WTC11 (cell line): ENCODE measurements around the gene KDM4B. TPM values are rescaled to one million over a fixed set of nuclear protein-coding genes. Genes with fewer than 3 reads are reported as not detected.

Source experiments
- ATAC-seq: fragments of 200-7000 bp; cut with Tn5 transposase; 2 replicates; pipeline ENCODE4 v1.10.0; 2021; ENCODE audit warnings: mild to moderate bottlenecking, moderate library complexity
- CTCF ChIA-PET: fragments of 300-600 bp; sonication (Branson Sonifier 250); formaldehyde crosslinking; loops from one replicate; lab custom pipeline; 2021; ENCODE audit warnings: antibody characterized with exemption; lab: Charles Lee
- POLR2A ChIA-PET: fragments of 350-600 bp; sonication (Branson Sonifier 250); formaldehyde crosslinking; loops from one replicate; lab custom pipeline; 2021; ENCODE audit warnings: antibody characterized with exemption; lab: Charles Lee
- DNase-seq: peaks from one replicate; pipeline ENCODE4 v3.0.0; 2021; ENCODE audit warnings: low spot score
- H3K27ac Mint-ChIP-seq: 2 replicates; pipeline ENCODE4 v1.8.0; 2021; ENCODE audit warnings: mixed read lengths
- H3K27me3 Mint-ChIP-seq: 2 replicates; pipeline ENCODE4 v1.8.0; 2021; ENCODE audit warnings: low read depth, mild to moderate bottlenecking, moderate library complexity, mixed read lengths
- H3K36me3 Mint-ChIP-seq: 2 replicates; pipeline ENCODE4 v1.8.0; 2021; ENCODE audit warnings: mixed read lengths
- H3K4me1 Mint-ChIP-seq: 2 replicates; pipeline ENCODE4 v1.8.0; 2022; ENCODE audit warnings: mixed read lengths
- H3K4me3 Mint-ChIP-seq: 2 replicates; pipeline ENCODE4 v1.8.0; 2021; ENCODE audit warnings: mild to moderate bottlenecking, moderate library complexity, mixed read lengths
- H3K9me3 Mint-ChIP-seq: 2 replicates; pipeline ENCODE4 v1.8.0; 2021; ENCODE audit warnings: mixed read lengths
- ESRRA ChIP-seq: sonication (generic); formaldehyde crosslinking; IDR thresholded peaks from 2 replicates; pipeline ENCODE4 v1.8.1; 2022; ENCODE audit warnings: mild to moderate bottlenecking, missing genetic modification reagents, borderline replicate concordance
- FOXJ3 ChIP-seq: sonication (generic); formaldehyde crosslinking; IDR thresholded peaks from 2 replicates; pipeline ENCODE4 v1.9.0; 2021; ENCODE audit warnings: missing genetic modification reagents, mild to moderate bottlenecking, borderline replicate concordance
- GABPB1 ChIP-seq: sonication (generic); formaldehyde crosslinking; IDR thresholded peaks from 2 replicates; pipeline ENCODE4 v1.8.1; 2023; ENCODE audit warnings: mild to moderate bottlenecking, missing genetic modification reagents
- IRF2 ChIP-seq: sonication (generic); formaldehyde crosslinking; IDR thresholded peaks from 2 replicates; pipeline ENCODE4 v1.8.0; 2022; ENCODE audit warnings: low read depth, missing genetic modification reagents, borderline replicate concordance
- MYBL2 ChIP-seq: sonication (generic); formaldehyde crosslinking; IDR thresholded peaks from 2 replicates; pipeline ENCODE4 v1.8.1; 2023; ENCODE audit warnings: mild to moderate bottlenecking, moderate library complexity, missing genetic modification reagents
- NR1H2 ChIP-seq: sonication (generic); formaldehyde crosslinking; IDR thresholded peaks from 2 replicates; pipeline ENCODE4 v1.9.0; 2021; ENCODE audit warnings: mild to moderate bottlenecking, moderate library complexity, missing genetic modification reagents
- SP1 ChIP-seq: sonication (generic); formaldehyde crosslinking; conservative IDR thresholded peaks from 2 replicates; pipeline ENCODE4 v1.8.1; 2022; ENCODE audit warnings: missing genetic modification reagents
- TCF7 ChIP-seq: sonication (generic); formaldehyde crosslinking; IDR thresholded peaks from 2 replicates; pipeline ENCODE4 v1.8.0; 2022; ENCODE audit warnings: mild to moderate bottlenecking, low read depth, missing genetic modification reagents, moderate library complexity
- ZNF121 ChIP-seq: sonication (generic); formaldehyde crosslinking; IDR thresholded peaks from 2 replicates; pipeline ENCODE4 v1.8.0; 2023; ENCODE audit warnings: missing genetic modification reagents
- ZNF317 ChIP-seq: sonication (generic); formaldehyde crosslinking; IDR thresholded peaks from 2 replicates; pipeline ENCODE4 v1.8.1; 2023; ENCODE audit warnings: low read depth, mild to moderate bottlenecking, moderate library complexity, missing genetic modification reagents, borderline replicate concordance
- total RNA-seq: library from RNA; stranded (reverse); gene quantifications from 3 replicates; pipeline ENCODE4 v1.2.3, GENCODE V29; 2021
- TF ChIP-seq, protein P1 (sequence below): sonication (generic); formaldehyde crosslinking; conservative IDR thresholded peaks from 2 replicates; pipeline ENCODE4 v1.8.1; 2022; ENCODE audit warnings: mild to moderate bottlenecking, missing genetic modification reagents
- TF ChIP-seq, protein P2 (sequence below): sonication (generic); formaldehyde crosslinking; IDR thresholded peaks from 2 replicates; pipeline ENCODE4 v1.8.0; 2022; ENCODE audit warnings: missing genetic modification reagents
- TF ChIP-seq, protein P3 (sequence below): fragments of 200-600 bp; IDR thresholded peaks from 2 replicates; pipeline ENCODE4 v1.8.0; 2022; ENCODE audit warnings: antibody characterized with exemption
- TF ChIP-seq, protein P4 (sequence below): fragments of 250-450 bp; sonication (Bioruptor Pico); IDR thresholded peaks from 2 replicates; pipeline ENCODE4 v1.9.0; 2021; ENCODE audit warnings: moderate library complexity, mild to moderate bottlenecking, inconsistent platforms, borderline replicate concordance
- TF ChIP-seq, protein P5 (sequence below): fragments of 250-450 bp; sonication (Bioruptor Pico); IDR thresholded peaks from 2 replicates; pipeline ENCODE4 v2.1.2; 2022; ENCODE audit warnings: mild to moderate bottlenecking, moderate library complexity
- TF ChIP-seq, protein P6 (sequence below): fragments of 250-450 bp; sonication (Bioruptor Pico); IDR thresholded peaks from 2 replicates; pipeline ENCODE4 v1.9.0; 2021; ENCODE audit warnings: mild to moderate bottlenecking, borderline replicate concordance

The KDM4B gene
- total RNA-seq, 1 experiment from 2014 or later: 43.2 TPM

DNA sequence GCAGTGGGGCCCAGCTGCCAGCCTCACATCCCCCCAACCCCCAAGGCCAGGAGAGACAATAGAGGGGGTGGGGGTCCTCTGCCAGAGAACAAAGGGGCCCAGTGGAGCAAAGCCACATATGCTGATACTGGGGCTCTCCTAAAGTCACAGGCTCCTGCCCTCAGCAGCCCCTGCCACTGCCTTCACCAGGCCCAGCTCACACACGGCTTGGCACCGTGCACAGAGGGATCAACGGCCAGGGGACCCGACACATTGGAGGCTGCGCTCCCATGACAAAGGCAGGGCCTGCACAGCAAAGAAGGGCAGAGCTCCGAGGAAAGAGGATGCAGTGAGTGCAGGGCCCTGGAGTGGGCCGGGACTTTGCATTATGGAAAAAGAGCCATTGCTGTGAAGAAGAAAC lies 146.4 kb downstream of the KDM4B start:
- Mint-ChIP-seq H3K9me3 (peaks cover 9% of the 10 kb centered on the region), H3K4me1 (peaks cover 26% of the 10 kb centered on the region), H3K27me3 (no peaks in the 10 kb centered on the region), H3K4me3 (no peak overlapping the region), H3K27ac (peak overlapping the region; percentile 86), H3K36me3 (peaks cover 26% of the 10 kb centered on the region)
- DNase-seq: no peak
- ATAC-seq: no peak
- ChIA-PET POLR2A (no interaction called here), CTCF (interaction anchor here (0.5 to 5.9 kb wide), 9 partner anchors 13 to 242 kb away, joined by 3 to 36 read pairs (median 8); no protein-coding TSS in a partner anchor)
- TF ChIP-seq, protein P1, sequence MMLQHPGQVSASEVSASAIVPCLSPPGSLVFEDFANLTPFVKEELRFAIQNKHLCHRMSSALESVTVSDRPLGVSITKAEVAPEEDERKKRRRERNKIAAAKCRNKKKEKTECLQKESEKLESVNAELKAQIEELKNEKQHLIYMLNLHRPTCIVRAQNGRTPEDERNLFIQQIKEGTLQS (CRISPR knock-in tag): no peak
- TF ChIP-seq TCF7 (CRISPR knock-in tag) (no peak), IRF2 (CRISPR knock-in tag) (no peak), ZNF317 (CRISPR knock-in tag) (no peak), FOXJ3 (CRISPR knock-in tag) (no peak), NR1H2 (CRISPR knock-in tag) (no peak), SP1 (no peak), ESRRA (CRISPR knock-in tag) (no peak)
- TF ChIP-seq, protein P2, sequence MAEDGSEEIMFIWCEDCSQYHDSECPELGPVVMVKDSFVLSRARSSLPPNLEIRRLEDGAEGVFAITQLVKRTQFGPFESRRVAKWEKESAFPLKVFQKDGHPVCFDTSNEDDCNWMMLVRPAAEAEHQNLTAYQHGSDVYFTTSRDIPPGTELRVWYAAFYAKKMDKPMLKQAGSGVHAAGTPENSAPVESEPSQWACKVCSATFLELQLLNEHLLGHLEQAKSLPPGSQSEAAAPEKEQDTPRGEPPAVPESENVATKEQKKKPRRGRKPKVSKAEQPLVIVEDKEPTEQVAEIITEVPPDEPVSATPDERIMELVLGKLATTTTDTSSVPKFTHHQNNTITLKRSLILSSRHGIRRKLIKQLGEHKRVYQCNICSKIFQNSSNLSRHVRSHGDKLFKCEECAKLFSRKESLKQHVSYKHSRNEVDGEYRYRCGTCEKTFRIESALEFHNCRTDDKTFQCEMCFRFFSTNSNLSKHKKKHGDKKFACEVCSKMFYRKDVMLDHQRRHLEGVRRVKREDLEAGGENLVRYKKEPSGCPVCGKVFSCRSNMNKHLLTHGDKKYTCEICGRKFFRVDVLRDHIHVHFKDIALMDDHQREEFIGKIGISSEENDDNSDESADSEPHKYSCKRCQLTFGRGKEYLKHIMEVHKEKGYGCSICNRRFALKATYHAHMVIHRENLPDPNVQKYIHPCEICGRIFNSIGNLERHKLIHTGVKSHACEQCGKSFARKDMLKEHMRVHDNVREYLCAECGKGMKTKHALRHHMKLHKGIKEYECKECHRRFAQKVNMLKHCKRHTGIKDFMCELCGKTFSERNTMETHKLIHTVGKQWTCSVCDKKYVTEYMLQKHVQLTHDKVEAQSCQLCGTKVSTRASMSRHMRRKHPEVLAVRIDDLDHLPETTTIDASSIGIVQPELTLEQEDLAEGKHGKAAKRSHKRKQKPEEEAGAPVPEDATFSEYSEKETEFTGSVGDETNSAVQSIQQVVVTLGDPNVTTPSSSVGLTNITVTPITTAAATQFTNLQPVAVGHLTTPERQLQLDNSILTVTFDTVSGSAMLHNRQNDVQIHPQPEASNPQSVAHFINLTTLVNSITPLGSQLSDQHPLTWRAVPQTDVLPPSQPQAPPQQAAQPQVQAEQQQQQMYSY (CRISPR knock-in tag): no peak
- TF ChIP-seq, protein P3, sequence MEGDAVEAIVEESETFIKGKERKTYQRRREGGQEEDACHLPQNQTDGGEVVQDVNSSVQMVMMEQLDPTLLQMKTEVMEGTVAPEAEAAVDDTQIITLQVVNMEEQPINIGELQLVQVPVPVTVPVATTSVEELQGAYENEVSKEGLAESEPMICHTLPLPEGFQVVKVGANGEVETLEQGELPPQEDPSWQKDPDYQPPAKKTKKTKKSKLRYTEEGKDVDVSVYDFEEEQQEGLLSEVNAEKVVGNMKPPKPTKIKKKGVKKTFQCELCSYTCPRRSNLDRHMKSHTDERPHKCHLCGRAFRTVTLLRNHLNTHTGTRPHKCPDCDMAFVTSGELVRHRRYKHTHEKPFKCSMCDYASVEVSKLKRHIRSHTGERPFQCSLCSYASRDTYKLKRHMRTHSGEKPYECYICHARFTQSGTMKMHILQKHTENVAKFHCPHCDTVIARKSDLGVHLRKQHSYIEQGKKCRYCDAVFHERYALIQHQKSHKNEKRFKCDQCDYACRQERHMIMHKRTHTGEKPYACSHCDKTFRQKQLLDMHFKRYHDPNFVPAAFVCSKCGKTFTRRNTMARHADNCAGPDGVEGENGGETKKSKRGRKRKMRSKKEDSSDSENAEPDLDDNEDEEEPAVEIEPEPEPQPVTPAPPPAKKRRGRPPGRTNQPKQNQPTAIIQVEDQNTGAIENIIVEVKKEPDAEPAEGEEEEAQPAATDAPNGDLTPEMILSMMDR: no peak
- TF ChIP-seq, protein P4, sequence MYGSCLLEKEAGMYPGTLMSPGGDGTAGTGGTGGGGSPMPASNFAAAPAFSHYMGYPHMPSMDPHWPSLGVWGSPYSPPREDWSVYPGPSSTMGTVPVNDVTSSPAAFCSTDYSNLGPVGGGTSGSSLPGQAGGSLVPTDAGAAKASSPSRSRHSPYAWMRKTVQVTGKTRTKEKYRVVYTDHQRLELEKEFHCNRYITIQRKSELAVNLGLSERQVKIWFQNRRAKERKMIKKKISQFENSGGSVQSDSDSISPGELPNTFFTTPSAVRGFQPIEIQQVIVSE: no peak

DNA sequence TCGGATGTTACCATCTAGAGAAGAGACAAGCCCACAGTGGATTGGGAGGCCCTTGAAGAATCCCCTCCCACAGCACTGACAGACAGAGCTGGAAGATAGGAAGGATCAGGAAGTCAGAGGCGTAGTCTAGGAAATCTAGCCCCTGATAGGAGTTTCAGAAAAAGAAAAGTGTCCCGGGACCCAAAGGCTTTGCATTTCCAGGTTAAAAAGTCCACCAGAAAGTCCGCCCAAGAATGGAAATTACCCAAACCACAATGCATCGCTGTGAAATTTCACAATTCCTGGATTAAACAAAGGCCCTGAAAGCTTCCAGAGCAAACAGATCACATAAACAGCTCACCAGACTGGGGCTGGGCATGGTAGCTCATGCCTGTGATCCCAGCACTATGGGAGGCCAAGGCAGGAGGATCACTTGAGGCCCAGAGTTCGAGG lies 146.9 kb downstream of the KDM4B start:
- Mint-ChIP-seq H3K36me3 (peaks cover 26% of the 10 kb centered on the region), H3K9me3 (peaks cover 9% of the 10 kb centered on the region), H3K4me3 (no peak overlapping the region), H3K4me1 (peaks cover 26% of the 10 kb centered on the region), H3K27ac (peak overlapping the region; percentile 86), H3K27me3 (no peaks in the 10 kb centered on the region)
- DNase-seq (no peak), ATAC-seq (no peak)
- ChIA-PET POLR2A (no interaction called here), CTCF (interaction anchor here (0.5 to 5.9 kb wide), 9 partner anchors 12 to 247 kb away, joined by 3 to 36 read pairs (median 8); no protein-coding TSS in a partner anchor)
- TF ChIP-seq ZNF121 (CRISPR knock-in tag) (0 out of 2 replicates have a peak, but pooled peaks have one; percentile 47), MYBL2 (CRISPR knock-in tag) (no peak)

DNA sequence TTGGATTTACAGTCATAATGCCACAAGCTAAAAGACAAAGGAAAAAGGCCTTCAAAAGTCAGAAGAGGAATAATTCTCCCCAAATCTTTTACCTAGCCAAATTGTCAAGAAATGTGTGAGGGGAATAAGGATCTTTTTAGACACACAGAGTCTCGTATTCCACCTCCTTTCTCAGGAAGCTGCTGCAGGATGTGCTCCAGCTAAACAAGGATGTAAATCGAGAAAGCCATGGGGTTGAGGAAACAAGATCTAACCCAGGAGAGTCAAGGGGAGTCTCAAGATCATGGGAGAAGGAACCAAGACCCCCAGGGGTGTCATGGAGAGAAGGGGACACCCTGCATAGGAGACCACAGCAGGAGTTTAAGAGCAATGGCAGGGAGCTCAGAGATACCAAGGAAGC lies 147.4 kb downstream of the KDM4B start:
- POLR2A ChIA-PET: no interaction called here
- H3K4me1 Mint-ChIP-seq: peaks cover 31% of the 10 kb centered on the region
- CTCF ChIA-PET: interaction anchor here (0.6 to 5.9 kb wide), 12 partner anchors 12 to 449 kb away, joined by 3 to 36 read pairs (median 5); no protein-coding TSS in a partner anchor
- peaks cover 26% of the 10 kb centered on the region for H3K36me3 Mint-ChIP-seq
- H3K4me3 Mint-ChIP-seq: no peak overlapping the region
- no peak for DNase-seq
- no peak for ATAC-seq
- no peaks in the 10 kb centered on the region for H3K27me3 Mint-ChIP-seq
- H3K9me3 Mint-ChIP-seq: peaks cover 9% of the 10 kb centered on the region
- H3K27ac Mint-ChIP-seq: peak overlapping the region; percentile 41; the same call in 1 of the 2 replicates
- TF ChIP-seq GABPB1 (CRISPR knock-in tag): no peak
- TF ChIP-seq, protein P1 (CRISPR knock-in tag): no peak
- TF ChIP-seq, protein P5, sequence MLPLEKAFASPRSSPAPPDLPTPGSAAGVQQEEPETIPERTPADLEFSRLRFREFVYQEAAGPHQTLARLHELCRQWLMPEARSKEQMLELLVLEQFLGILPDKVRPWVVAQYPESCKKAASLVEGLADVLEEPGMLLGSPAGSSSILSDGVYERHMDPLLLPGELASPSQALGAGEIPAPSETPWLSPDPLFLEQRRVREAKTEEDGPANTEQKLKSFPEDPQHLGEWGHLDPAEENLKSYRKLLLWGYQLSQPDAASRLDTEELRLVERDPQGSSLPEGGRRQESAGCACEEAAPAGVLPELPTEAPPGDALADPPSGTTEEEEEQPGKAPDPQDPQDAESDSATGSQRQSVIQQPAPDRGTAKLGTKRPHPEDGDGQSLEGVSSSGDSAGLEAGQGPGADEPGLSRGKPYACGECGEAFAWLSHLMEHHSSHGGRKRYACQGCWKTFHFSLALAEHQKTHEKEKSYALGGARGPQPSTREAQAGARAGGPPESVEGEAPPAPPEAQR (CRISPR knock-in tag): no peak
- TF ChIP-seq, protein P6, sequence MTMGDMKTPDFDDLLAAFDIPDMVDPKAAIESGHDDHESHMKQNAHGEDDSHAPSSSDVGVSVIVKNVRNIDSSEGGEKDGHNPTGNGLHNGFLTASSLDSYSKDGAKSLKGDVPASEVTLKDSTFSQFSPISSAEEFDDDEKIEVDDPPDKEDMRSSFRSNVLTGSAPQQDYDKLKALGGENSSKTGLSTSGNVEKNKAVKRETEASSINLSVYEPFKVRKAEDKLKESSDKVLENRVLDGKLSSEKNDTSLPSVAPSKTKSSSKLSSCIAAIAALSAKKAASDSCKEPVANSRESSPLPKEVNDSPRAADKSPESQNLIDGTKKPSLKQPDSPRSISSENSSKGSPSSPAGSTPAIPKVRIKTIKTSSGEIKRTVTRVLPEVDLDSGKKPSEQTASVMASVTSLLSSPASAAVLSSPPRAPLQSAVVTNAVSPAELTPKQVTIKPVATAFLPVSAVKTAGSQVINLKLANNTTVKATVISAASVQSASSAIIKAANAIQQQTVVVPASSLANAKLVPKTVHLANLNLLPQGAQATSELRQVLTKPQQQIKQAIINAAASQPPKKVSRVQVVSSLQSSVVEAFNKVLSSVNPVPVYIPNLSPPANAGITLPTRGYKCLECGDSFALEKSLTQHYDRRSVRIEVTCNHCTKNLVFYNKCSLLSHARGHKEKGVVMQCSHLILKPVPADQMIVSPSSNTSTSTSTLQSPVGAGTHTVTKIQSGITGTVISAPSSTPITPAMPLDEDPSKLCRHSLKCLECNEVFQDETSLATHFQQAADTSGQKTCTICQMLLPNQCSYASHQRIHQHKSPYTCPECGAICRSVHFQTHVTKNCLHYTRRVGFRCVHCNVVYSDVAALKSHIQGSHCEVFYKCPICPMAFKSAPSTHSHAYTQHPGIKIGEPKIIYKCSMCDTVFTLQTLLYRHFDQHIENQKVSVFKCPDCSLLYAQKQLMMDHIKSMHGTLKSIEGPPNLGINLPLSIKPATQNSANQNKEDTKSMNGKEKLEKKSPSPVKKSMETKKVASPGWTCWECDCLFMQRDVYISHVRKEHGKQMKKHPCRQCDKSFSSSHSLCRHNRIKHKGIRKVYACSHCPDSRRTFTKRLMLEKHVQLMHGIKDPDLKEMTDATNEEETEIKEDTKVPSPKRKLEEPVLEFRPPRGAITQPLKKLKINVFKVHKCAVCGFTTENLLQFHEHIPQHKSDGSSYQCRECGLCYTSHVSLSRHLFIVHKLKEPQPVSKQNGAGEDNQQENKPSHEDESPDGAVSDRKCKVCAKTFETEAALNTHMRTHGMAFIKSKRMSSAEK (CRISPR knock-in tag): no peak
